GM18909 (cell line): ENCODE data around the gene AHNAK.

Source experiments
- ATAC-seq: cut with Tn5 transposase; IDR thresholded peaks from one replicate; pipeline ENCODE4 v1.9.1; 2021; ENCODE audit warnings: mild to moderate bottlenecking; ENCODE audit not compliant: unreplicated experiment, poor library complexity

The AHNAK gene

GRCh38 chr11:62538470-62539237, 8.0 kb downstream of the AHNAK start:
- no peak for ATAC-seq

- no peak for ATAC-seq
These were observed 10.2 kb downstream of the AHNAK start for GRCh38 chr11:62536301-62536957.

GRCh38 chr11:62535802-62536201, 10.8 kb downstream of the AHNAK start:
- ATAC-seq: no peak

- no peak for ATAC-seq
These were observed 11.6 kb downstream of the AHNAK start for GRCh38 chr11:62534779-62535545.

GRCh38 chr11:62532096-62532495, 14.5 kb downstream of the AHNAK start:
- no peak for ATAC-seq

- ATAC-seq: no peak
These were observed 29.8 kb downstream of the AHNAK start for GRCh38 chr11:62516736-62517371.

- ATAC-seq: no peak
These were observed 32.5 kb downstream of the AHNAK start for GRCh38 chr11:62514151-62514550.

GRCh38 chr11:62513626-62514025, 33.0 kb downstream of the AHNAK start:
- no peak for ATAC-seq

GRCh38 chr11:62512961-62513360, 33.6 kb downstream of the AHNAK start:
- no peak for ATAC-seq

GRCh38 chr11:62508336-62509058, 38.1 kb downstream of the AHNAK start:
- no peak for ATAC-seq

- ATAC-seq: no peak
These were observed 39.5 kb downstream of the AHNAK start for GRCh38 chr11:62507125-62507422.

- ATAC-seq: no peak
These were observed 40.0 kb downstream of the AHNAK start for GRCh38 chr11:62506413-62507124.

GRCh38 chr11:62505440-62506091, 41.0 kb downstream of the AHNAK start:
- no peak for ATAC-seq

GRCh38 chr11:62505059-62505439, 41.6 kb downstream of the AHNAK start:
- no peak for ATAC-seq

GRCh38 chr11:62504158-62504973, 42.2 kb downstream of the AHNAK start:
- ATAC-seq: no peak

- ATAC-seq: no peak
These were observed 44.4 kb downstream of the AHNAK start for GRCh38 chr11:62502030-62502730.

GRCh38 chr11:62501432-62501891, 45.1 kb downstream of the AHNAK start:
- ATAC-seq: no peak

- no peak for ATAC-seq
These were observed 46.0 kb downstream of the AHNAK start for GRCh38 chr11:62500650-62501030.
